Esophagus (tissue), 2 donors: ENCODE measurements around the gene DDO. TPM values are rescaled to one million over a fixed set of nuclear protein-coding genes. Genes with fewer than 3 reads are reported as not detected.

ENCODE experiments used
- polyA plus RNA-seq, 2 donors: library from polyadenylated mRNA; stranded (reverse); fragments of 200-250 nt; gene quantifications; one replicate each; pipeline ENCODE4 v1.2.3, GENCODE V29; 2013
- donor health status: healthy with polysubstance abuse.
- donor health status: Bipolar disorder and iron deficiency.

DDO gene
- polyA plus RNA-seq, 2 donors, result 0.28 to 0.34 TPM

Other genes with a start within 250 kb of the DDO start
- 1 to 10 TPM; 7.2 to 7.7 TPM for gene WASF1, start 235.9 kb downstream of the DDO start, polyA plus RNA-seq
- gene CDC40, start 235.1 kb downstream of the DDO start, polyA plus RNA-seq, result 1 to 10 TPM; 3.7 to 6.1 TPM
- under 1 TPM; 0.14 to 0.34 TPM for gene METTL24, start 57.2 kb downstream of the DDO start, polyA plus RNA-seq
- not detected for gene SLC22A16, start 61.0 kb upstream of the DDO start, polyA plus RNA-seq